Right atrium auricular region (tissue), 2 donors: ENCODE measurements around the gene OPALIN. TPM values are rescaled to one million over a fixed set of nuclear protein-coding genes. Genes with fewer than 3 reads are reported as not detected.
A peak's percentile ranks its signal among the peaks of the same experiment; 100 is the strongest.

Experiments
- DNase-seq: peaks from one replicate; pipeline ENCODE4 v3.0.0-alpha.2; 2019; ENCODE audit warnings: low spot score
- H3K27ac ChIP-seq, 2 donors: fragments of 200-600 bp; sonication (generic); 1 replicate in 1 of 2; 2 replicates in 1 of 2; pipeline ENCODE4 v1.5.1; 2016 to 2019
- H3K27me3 ChIP-seq, 2 donors: fragments of 200-600 bp; sonication (generic); one replicate each; pipeline versions ENCODE4 v1.5.1 to v1.6.0; 2017 to 2019
- H3K36me3 ChIP-seq: fragments of 200-600 bp; sonication (generic); one replicate; pipeline ENCODE4 v1.5.1; 2016
- H3K4me1 ChIP-seq, 2 donors: fragments of 200-600 bp; sonication (generic); one replicate each; pipeline versions ENCODE4 v1.5.1 to v1.6.0; 2017 to 2019
- H3K4me3 ChIP-seq, 2 donors: fragments of 200-600 bp; sonication (generic); 1 replicate in 1 of 2; 2 replicates in 1 of 2; pipeline ENCODE4 v1.5.1; 2017 to 2019; ENCODE audit warnings: mild to moderate bottlenecking in 1 of 2, moderate library complexity in 1 of 2
- H3K9me3 ChIP-seq, 2 donors: fragments of 200-600 bp; sonication (generic); one replicate each; pipeline ENCODE4 v1.5.1; 2019
- total RNA-seq, 2 donors: library from RNA; depleted of rRNA; stranded (reverse); fragments of >200 nt; gene quantifications; one replicate each; pipeline ENCODE4 v1.1.0, GENCODE V29; 2016
- TF ChIP-seq, protein P1 (sequence below), 2 donors: fragments of 200-600 bp; sonication (generic); IDR thresholded peaks; one replicate each; pipeline ENCODE4 v1.5.1; 2019; ENCODE audit warnings: antibody characterized with exemption in 2 of 2

OPALIN gene
- total RNA-seq, 2 donors from 2014 or later: not detected

DNA sequence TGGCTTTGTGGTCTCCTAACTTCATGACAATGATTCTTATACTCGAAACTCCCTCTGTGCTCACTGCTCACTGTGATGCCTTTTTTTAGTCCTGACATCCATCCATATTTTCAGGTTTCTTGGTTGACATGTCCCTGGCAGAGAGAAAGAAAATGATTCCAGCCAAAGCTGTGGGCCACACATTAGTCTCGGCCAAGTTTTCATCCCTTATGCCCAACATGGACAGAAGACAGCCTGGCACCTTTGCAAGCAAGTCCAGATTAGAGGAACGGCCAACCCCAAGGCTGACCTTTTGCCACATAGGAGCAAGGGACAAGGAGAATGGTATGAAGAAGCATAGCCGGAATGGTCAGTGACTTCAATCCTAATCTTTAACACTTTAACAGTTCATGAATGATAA, 8.7 kb upstream of the OPALIN start:
- Histone ChIP-seq H3K27me3 (no peaks in the 10 kb centered on the region), H3K4me1 (no peaks in the 10 kb centered on the region), H3K4me3 (no peak overlapping the region), H3K36me3 (no peaks in the 10 kb centered on the region), H3K27ac (peak overlapping the region; percentile 35 to 69), H3K9me3 (no peaks in the 10 kb centered on the region)
- TF ChIP-seq, protein P1, sequence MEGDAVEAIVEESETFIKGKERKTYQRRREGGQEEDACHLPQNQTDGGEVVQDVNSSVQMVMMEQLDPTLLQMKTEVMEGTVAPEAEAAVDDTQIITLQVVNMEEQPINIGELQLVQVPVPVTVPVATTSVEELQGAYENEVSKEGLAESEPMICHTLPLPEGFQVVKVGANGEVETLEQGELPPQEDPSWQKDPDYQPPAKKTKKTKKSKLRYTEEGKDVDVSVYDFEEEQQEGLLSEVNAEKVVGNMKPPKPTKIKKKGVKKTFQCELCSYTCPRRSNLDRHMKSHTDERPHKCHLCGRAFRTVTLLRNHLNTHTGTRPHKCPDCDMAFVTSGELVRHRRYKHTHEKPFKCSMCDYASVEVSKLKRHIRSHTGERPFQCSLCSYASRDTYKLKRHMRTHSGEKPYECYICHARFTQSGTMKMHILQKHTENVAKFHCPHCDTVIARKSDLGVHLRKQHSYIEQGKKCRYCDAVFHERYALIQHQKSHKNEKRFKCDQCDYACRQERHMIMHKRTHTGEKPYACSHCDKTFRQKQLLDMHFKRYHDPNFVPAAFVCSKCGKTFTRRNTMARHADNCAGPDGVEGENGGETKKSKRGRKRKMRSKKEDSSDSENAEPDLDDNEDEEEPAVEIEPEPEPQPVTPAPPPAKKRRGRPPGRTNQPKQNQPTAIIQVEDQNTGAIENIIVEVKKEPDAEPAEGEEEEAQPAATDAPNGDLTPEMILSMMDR (IDR thresholded peaks at IDR 0.05): no peak
- no peak for DNase-seq

DNA sequence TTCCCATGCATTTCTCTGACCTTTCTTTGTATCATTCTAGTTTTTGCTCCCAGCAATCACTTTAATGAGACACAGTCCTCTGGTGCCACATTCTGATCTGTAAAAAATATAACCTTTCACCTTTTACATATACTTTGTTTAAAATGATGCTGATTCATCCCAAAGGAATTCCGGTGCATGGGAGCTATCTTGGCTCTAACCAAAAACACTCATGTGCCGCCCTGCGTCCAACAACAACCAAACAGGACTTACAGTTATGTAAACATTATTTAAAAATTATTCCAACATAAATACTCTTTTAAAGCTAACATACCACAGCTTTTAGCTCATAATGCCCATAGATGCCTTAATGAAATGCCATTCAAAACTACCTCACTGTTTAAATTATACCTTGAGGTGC, 7.7 kb upstream of the OPALIN start:
- no peaks in the 10 kb centered on the region for H3K4me1 ChIP-seq
- H3K4me3 ChIP-seq: no peak overlapping the region
- H3K27me3 ChIP-seq: no peaks in the 10 kb centered on the region
- no peaks in the 10 kb centered on the region for H3K9me3 ChIP-seq
- DNase-seq: no peak
- TF ChIP-seq, protein P1 (IDR thresholded peaks at IDR 0.05): no peak
- peak overlapping the region in 1 of 2 donors; percentile 69 for H3K27ac ChIP-seq
- H3K36me3 ChIP-seq: no peaks in the 10 kb centered on the region

DNA sequence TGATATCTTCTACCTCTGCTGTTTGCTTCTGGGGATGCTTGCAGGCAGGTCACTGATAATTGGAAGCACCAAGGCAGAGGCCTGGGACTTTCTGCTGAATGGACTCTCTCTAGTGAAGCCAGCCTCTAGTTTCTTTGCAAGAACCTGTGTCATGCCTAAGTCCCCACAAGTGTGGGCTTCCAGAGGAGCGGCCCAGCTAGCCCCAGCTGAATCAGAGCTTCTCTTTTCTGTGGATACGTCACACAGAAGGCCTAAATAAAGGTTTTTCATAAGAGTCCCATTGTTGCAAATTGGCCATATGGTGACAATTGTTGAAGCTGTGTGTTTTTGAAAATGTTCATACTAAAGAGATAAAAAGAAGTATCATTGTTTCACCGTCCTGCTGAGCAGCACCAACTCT, 6.8 kb upstream of the OPALIN start:
- no peaks in the 10 kb centered on the region for H3K27me3 ChIP-seq
- no peaks in the 10 kb centered on the region for H3K36me3 ChIP-seq
- DNase-seq: no peak
- no peak overlapping the region for H3K27ac ChIP-seq
- H3K4me3 ChIP-seq: no peak overlapping the region
- TF ChIP-seq, protein P1 (IDR thresholded peaks at IDR 0.05): no peak
- H3K9me3 ChIP-seq: no peaks in the 10 kb centered on the region
- no peaks in the 10 kb centered on the region for H3K4me1 ChIP-seq

DNA sequence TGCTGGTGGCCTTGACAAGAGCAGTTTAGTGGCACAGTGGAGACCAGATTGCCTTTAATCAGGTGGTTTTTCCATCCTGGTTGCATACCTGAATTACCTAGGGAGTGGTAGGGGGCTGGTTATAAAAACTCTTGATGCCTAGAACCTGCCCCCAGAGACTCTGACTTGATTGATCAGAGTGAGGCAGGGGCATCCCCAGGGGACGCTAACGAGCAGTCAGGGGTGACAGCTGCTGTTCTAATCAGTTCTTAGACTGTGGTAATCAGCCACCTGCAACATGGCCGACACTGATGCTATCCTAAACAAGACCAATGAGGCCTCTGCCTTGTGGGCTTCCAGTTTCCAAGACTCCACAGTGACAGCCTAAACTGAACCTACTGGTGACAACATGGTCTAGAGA, 2.0 kb upstream of the OPALIN start:
- Histone ChIP-seq H3K27ac (no peak overlapping the region), H3K36me3 (no peaks in the 10 kb centered on the region), H3K4me1 (no peaks in the 10 kb centered on the region), H3K4me3 (no peak overlapping the region), H3K27me3 (no peaks in the 10 kb centered on the region), H3K9me3 (no peaks in the 10 kb centered on the region)
- TF ChIP-seq, protein P1 (IDR thresholded peaks at IDR 0.05): no peak
- DNase-seq: peak; percentile 11

DNA sequence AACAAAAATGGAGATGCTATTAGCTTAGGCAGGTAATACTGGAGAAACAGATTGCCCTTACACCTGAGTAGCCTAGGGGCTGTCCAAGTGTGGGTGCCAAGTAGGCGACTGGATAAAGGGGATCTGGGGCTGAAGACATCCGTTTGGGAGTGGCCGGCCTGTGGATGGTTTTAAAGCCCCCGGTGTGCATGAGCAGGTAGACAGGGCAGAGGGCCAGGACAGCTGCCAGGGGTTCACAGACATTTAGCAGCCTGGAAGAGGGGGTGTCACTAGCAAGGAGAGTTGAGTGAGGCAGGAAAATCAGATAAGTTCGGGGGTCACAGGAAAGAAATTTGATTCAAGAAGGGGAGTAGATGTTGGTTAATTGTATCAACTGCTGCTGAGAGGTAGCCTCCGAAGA, 1.5 kb upstream of the OPALIN start:
- H3K36me3 ChIP-seq: no peaks in the 10 kb centered on the region
- no peaks in the 10 kb centered on the region for H3K4me1 ChIP-seq
- H3K27me3 ChIP-seq: no peaks in the 10 kb centered on the region
- H3K27ac ChIP-seq: no peak overlapping the region
- peak; percentile 48 for DNase-seq
- H3K9me3 ChIP-seq: no peaks in the 10 kb centered on the region
- TF ChIP-seq, protein P1 (IDR thresholded peaks at IDR 0.05): no peak
- no peak overlapping the region for H3K4me3 ChIP-seq

DNA sequence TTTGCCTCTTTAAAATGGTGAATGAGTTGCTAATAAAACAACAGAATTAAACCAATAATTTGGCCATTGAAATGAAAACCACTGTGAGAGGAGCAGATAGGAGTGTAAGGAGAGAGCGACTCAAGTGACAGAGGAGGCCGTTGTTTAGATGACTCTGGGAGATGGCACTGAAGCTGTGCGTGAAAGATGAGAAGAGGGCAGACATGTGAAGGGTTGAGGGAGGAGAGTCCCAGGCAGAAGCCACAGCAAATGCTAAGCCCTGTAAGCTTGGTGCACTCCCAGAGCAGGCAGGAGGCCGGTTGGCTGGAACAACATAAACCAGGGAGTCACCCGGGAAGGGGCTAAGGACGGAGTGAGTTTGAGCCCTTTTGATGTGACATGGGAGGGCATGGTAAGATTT, 814 bp upstream of the OPALIN start:
- Histone ChIP-seq H3K27me3 (no peaks in the 10 kb centered on the region), H3K4me3 (no peak overlapping the region), H3K27ac (no peak overlapping the region), H3K9me3 (no peaks in the 10 kb centered on the region), H3K4me1 (no peaks in the 10 kb centered on the region), H3K36me3 (no peaks in the 10 kb centered on the region)
- TF ChIP-seq, protein P1 (IDR thresholded peaks at IDR 0.05): no peak
- DNase-seq: peak; percentile 21
